ENCODE results near the gene NR5A2.

- TF ChIP-seq SIN3A (IDR thresholded peaks at IDR 0.05; ENCODE audit: borderline replicate concordance, insufficient read depth, low read length) (no peak), REST (IDR thresholded peaks at IDR 0.05; ENCODE audit: insufficient read depth in 1 of 2, low read depth in 2 of 2, low read length in 2 of 2) (no peak), TAF1 (IDR thresholded peaks at IDR 0.05; ENCODE audit: borderline replicate concordance, insufficient read depth, low read length) (no peak), POLR2AphosphoS5 (IDR thresholded peaks at IDR 0.05; ENCODE audit: low read depth, low read length) (no peak), FOXP2 (optimal IDR thresholded peaks at IDR 0.05; ENCODE audit: borderline replicate concordance, extremely low read depth, extremely low read length, insufficient read depth) (no peak)
Measured at GRCh38 chr1:200081969-200082245, 54.4 kb downstream of the NR5A2 start.

All from PFSK-1 (cell line).